HL-60 (cell line): ENCODE measurements around the gene EYA4.

Source experiments
- DNase-seq, 2 experiments: peaks; one replicate each; pipeline ENCODE4 v3.0.0-alpha.2; 2010 to 2020; ENCODE audit warnings: low read depth in 1 of 2, low spot score in 1 of 2
- H3K27ac ChIP-seq: fragments of 250-450 bp; sonication (Bioruptor Pico); replicated peaks from 2 replicates; pipeline ENCODE4 v1.5.1; 2020; ENCODE audit warnings: mild to moderate bottlenecking, moderate library complexity
- H3K27me3 ChIP-seq: fragments of 250-450 bp; sonication (Bioruptor Pico); 2 replicates; pipeline ENCODE4 v1.5.1; 2021; ENCODE audit warnings: mild to moderate bottlenecking, moderate library complexity; ENCODE audit not compliant: insufficient read depth, poor library complexity, severe bottlenecking
- H3K4me3 ChIP-seq: replicated peaks from 2 replicates; pipeline ENCODE4 v1.5.1; 2011; ENCODE audit warnings: mild to moderate bottlenecking, control low read depth, low read length; ENCODE audit not compliant: insufficient read depth
- CTCF ChIP-seq: IDR thresholded peaks from one replicate; pipeline ENCODE4 v1.5.1; 2011; ENCODE audit warnings: low read length, control low read depth, inconsistent platforms; ENCODE audit not compliant: insufficient read depth
- GABPA ChIP-seq: IDR thresholded peaks from 2 replicates; pipeline ENCODE4 v1.6.1; 2012; ENCODE audit warnings: low read depth
- POLR2AphosphoS5 ChIP-seq: IDR thresholded peaks from 2 replicates; pipeline ENCODE4 v1.6.1; 2012; ENCODE audit warnings: low read depth
- SPI1 ChIP-seq: IDR thresholded peaks from 2 replicates; pipeline ENCODE4 v1.6.1; 2012; ENCODE audit warnings: low read depth, mild to moderate bottlenecking, borderline replicate concordance
- TF ChIP-seq, protein P1 (sequence below): IDR thresholded peaks from 2 replicates; pipeline ENCODE4 v1.6.1; 2012; ENCODE audit warnings: low read depth; ENCODE audit not compliant: insufficient replicate concordance

EYA4 gene

GRCh38 chr6:133546098-133546497 lies 304.9 kb downstream of the EYA4 start:
- no peak overlapping the region for H3K4me3 ChIP-seq
- no peak overlapping the region for H3K27ac ChIP-seq
- TF ChIP-seq GABPA (no peak), SPI1 (no peak), CTCF (no peak), POLR2AphosphoS5 (no peak)
- TF ChIP-seq, protein P1, sequence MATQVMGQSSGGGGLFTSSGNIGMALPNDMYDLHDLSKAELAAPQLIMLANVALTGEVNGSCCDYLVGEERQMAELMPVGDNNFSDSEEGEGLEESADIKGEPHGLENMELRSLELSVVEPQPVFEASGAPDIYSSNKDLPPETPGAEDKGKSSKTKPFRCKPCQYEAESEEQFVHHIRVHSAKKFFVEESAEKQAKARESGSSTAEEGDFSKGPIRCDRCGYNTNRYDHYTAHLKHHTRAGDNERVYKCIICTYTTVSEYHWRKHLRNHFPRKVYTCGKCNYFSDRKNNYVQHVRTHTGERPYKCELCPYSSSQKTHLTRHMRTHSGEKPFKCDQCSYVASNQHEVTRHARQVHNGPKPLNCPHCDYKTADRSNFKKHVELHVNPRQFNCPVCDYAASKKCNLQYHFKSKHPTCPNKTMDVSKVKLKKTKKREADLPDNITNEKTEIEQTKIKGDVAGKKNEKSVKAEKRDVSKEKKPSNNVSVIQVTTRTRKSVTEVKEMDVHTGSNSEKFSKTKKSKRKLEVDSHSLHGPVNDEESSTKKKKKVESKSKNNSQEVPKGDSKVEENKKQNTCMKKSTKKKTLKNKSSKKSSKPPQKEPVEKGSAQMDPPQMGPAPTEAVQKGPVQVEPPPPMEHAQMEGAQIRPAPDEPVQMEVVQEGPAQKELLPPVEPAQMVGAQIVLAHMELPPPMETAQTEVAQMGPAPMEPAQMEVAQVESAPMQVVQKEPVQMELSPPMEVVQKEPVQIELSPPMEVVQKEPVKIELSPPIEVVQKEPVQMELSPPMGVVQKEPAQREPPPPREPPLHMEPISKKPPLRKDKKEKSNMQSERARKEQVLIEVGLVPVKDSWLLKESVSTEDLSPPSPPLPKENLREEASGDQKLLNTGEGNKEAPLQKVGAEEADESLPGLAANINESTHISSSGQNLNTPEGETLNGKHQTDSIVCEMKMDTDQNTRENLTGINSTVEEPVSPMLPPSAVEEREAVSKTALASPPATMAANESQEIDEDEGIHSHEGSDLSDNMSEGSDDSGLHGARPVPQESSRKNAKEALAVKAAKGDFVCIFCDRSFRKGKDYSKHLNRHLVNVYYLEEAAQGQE: no peak
- no peaks in the 10 kb centered on the region for H3K27me3 ChIP-seq
- DNase-seq: no peak

DNA sequence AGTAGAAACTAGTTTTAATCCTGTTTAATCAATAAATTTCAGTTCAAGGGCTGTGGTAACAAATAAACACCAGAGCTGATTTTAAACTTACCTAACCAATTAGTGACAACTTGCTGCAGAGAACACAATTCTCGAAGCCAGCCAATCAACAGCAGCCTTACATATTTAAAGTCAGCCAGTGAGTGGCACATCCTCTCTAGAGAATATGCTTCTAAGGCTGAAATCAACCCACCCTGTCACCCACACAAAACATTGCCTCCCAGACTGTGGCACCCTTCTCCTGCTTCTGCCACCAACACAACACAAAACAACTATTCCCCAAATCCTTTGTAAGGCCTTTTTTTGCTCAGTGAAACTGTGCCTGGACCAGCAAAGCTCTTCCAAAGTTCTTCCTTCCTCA lies 306.0 kb downstream of the EYA4 start:
- no peak overlapping the region for H3K27ac ChIP-seq
- TF ChIP-seq CTCF (no peak), GABPA (no peak), POLR2AphosphoS5 (no peak), SPI1 (no peak)
- TF ChIP-seq, protein P1: no peak
- DNase-seq: no peak

GRCh38 chr6:133548423-133549159 lies 307.4 kb downstream of the EYA4 start:
- TF ChIP-seq GABPA: no peak
- TF ChIP-seq, protein P1: no peak
- TF ChIP-seq POLR2AphosphoS5: no peak
- TF ChIP-seq CTCF: no peak
- no peak for TF ChIP-seq SPI1
- no peak overlapping the region for H3K27ac ChIP-seq
- H3K4me3 ChIP-seq: no peak overlapping the region
- no peak for DNase-seq
- no peaks in the 10 kb centered on the region for H3K27me3 ChIP-seq

More for the DNA sequence above, 306.0 kb downstream of the EYA4 start:
- no peaks in the 10 kb centered on the region for H3K27me3 ChIP-seq
- no peak overlapping the region for H3K4me3 ChIP-seq
